Endothelial cell of hepatic sinusoid (primary cell): ENCODE measurements around the gene MUC7.
"Not testable (repeated sequence)": the region's sequence is repeated elsewhere in the genome, so short reads cannot be mapped to it uniquely, and the experiment has no call there.

Source experiments
- in situ Hi-C: cut with HindIII; loops from 2 replicates; pipeline ENCODE4 v1.10.0; 2017; ENCODE audit warnings: low sequenced_read_pairs

MUC7 gene

GRCh38 chr4:70471897-70472296 lies at the start of gene MUC7:
TSS of gene MUC7 (plus strand) at chr4:70472197. CDS start at chr4:70474022, 1,825 bp downstream.
- in situ Hi-C loops, result no loop called here

GRCh38 chr4:70425306-70425705 lies 46.7 kb upstream of the MUC7 start:
- in situ Hi-C loops, result no loop called here

GRCh38 chr4:70426789-70427188 lies 45.2 kb upstream of the MUC7 start:
- in situ Hi-C loops, result no loop called here

- in situ Hi-C loops, result no loop called here
Observed at GRCh38 chr4:70437197-70437596, 34.8 kb upstream of the MUC7 start.

GRCh38 chr4:70442474-70442873 lies 29.5 kb upstream of the MUC7 start:
- in situ Hi-C loops, result no loop called here

- in situ Hi-C loops, result no loop called here
Observed at GRCh38 chr4:70443329-70443728, 28.7 kb upstream of the MUC7 start.

- in situ Hi-C loops, result no loop called here
Observed at GRCh38 chr4:70449220-70449619, 22.8 kb upstream of the MUC7 start.

GRCh38 chr4:70452946-70453345 lies 19.1 kb upstream of the MUC7 start:
- in situ Hi-C loops, result no loop called here

- in situ Hi-C loops, result no loop called here
Observed at GRCh38 chr4:70463335-70463734, 8.7 kb upstream of the MUC7 start.

- in situ Hi-C loops, result no loop called here
Observed at GRCh38 chr4:70473679-70474078, 1.7 kb downstream of the MUC7 start.

GRCh38 chr4:70488748-70489147 lies 16.8 kb downstream of the MUC7 start:
- in situ Hi-C loops, result no loop called here

GRCh38 chr4:70496231-70496630 lies 24.2 kb downstream of the MUC7 start:
- in situ Hi-C loops, result no loop called here

GRCh38 chr4:70501838-70502237 lies 29.8 kb downstream of the MUC7 start:
- in situ Hi-C loops, result not testable (repeated sequence)

- in situ Hi-C loops, result no loop called here
Observed at GRCh38 chr4:70504733-70505132, 32.7 kb downstream of the MUC7 start.

GRCh38 chr4:70505151-70505748 lies 33.3 kb downstream of the MUC7 start:
- in situ Hi-C loops, result no loop called here

GRCh38 chr4:70508801-70509200 lies 36.8 kb downstream of the MUC7 start:
- in situ Hi-C loops, result no loop called here

- in situ Hi-C loops, result no loop called here
Observed at GRCh38 chr4:70511365-70511764, 39.4 kb downstream of the MUC7 start.

GRCh38 chr4:70515367-70516250 lies 43.6 kb downstream of the MUC7 start:
- in situ Hi-C loops, result no loop called here

GRCh38 chr4:70518269-70518668 lies 46.3 kb downstream of the MUC7 start, which contains the start of gene AMTN:
TSS of gene AMTN (plus strand) at chr4:70518569. CDS start at chr4:70518778, 209 bp downstream.
- in situ Hi-C loops, result no loop called here

GRCh38 chr4:70518716-70519115 lies 46.7 kb downstream of the MUC7 start:
- in situ Hi-C loops, result no loop called here

- in situ Hi-C loops, result no loop called here
Observed at GRCh38 chr4:70522626-70523025, 50.6 kb downstream of the MUC7 start.

GRCh38 chr4:70530997-70531396 lies 59.0 kb downstream of the MUC7 start:
- in situ Hi-C loops, result no loop called here
